ENCODE results near the gene TSC22D3.

TSC22D3 gene

GRCh38 chrX:107682256-107682655 lies 93.3 kb downstream of the TSC22D3 start:
- H3K4me3 ChIP-seq (ENCODE audit: low read depth, low read length) = no peak overlapping the region
- TF ChIP-seq, protein P1, sequence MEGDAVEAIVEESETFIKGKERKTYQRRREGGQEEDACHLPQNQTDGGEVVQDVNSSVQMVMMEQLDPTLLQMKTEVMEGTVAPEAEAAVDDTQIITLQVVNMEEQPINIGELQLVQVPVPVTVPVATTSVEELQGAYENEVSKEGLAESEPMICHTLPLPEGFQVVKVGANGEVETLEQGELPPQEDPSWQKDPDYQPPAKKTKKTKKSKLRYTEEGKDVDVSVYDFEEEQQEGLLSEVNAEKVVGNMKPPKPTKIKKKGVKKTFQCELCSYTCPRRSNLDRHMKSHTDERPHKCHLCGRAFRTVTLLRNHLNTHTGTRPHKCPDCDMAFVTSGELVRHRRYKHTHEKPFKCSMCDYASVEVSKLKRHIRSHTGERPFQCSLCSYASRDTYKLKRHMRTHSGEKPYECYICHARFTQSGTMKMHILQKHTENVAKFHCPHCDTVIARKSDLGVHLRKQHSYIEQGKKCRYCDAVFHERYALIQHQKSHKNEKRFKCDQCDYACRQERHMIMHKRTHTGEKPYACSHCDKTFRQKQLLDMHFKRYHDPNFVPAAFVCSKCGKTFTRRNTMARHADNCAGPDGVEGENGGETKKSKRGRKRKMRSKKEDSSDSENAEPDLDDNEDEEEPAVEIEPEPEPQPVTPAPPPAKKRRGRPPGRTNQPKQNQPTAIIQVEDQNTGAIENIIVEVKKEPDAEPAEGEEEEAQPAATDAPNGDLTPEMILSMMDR (IDR thresholded peaks at IDR 0.05; ENCODE audit: insufficient read depth, low read length, missing control alignments) = no peak
- no peak for DNase-seq (ENCODE audit: low read depth, low spot score)
- ChIA-PET POLR2A (no interaction called here), CTCF (interaction anchor here (1.4 kb wide), 1 partner anchor 9 kb away, joined by 4 read pairs; no protein-coding TSS in a partner anchor)

DNA sequence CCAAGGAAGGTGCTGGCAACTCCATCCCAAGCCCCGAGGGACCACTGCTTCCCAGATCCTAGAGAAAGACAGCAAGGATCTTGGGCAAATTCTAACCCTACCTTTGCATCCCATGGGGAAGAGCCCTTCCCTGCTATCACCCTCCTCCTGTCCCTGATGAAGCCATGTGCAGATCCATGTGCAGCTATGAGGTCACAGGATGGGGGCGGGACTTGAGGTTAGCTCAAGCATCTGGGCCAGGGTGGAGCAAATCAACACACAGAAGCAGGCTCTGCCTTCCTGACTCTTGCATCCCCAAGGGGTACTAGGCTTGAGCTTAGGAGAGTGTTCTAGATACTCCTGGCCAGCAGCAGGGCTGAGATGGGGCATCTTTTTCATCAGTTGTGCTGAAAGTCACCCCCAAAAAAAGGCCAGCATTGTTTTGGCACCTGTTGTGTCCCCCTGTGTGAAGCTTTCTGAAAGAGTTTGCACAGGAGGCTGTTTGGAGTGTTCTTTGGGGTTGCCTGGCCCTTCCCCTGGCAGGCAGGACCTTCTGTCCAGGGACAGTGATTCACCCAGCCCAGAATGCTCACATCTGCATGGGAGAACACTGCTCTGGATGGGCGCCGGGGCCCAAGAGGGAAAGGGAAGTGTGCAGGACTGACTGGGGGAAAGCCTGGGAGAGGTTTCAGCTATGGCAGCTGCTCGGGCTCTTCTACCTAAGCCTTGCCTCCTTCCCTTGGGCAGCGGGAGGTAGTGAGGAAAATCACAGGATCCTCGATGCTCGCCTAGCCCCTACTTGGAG lies 96.4 kb downstream of the TSC22D3 start:
- ChIA-PET CTCF (interaction anchor here (1.5 to 11.3 kb wide), 3 partner anchors 17 to 35 kb away, joined by 4 to 116 read pairs (median 6); no protein-coding TSS in a partner anchor), POLR2A (interaction anchor here (2.5 kb wide), 1 partner anchor 38 kb away, joined by 10 read pairs; no protein-coding TSS in a partner anchor)
- TF ChIP-seq, protein P1 (IDR thresholded peaks at IDR 0.05; ENCODE audit: insufficient read depth, low read length, missing control alignments) = no peak
- no peak overlapping the region for H3K4me3 ChIP-seq (ENCODE audit: low read depth, low read length)
- DNase-seq (ENCODE audit: low read depth, low spot score) = no peak

DNA sequence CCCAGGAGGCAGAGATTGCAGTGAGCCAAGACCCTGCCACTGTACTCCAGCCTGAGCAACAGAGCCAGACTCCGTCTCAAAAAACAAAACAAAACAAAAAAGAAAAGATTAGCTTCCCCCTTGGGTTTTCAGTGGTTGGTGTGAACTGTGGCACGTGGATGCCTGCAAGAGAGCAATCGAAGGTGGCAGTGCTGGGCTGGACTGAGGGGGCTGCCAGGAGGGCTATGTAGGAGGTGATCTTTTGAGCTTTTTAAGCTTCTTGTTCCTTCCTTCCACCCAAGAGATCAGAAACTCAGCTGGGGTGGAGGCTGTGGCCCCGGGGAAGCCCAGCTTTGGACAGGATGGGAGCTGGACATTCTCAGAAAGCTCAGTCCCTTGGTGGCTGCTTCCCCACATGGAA lies 97.7 kb downstream of the TSC22D3 start:
- no peak for DNase-seq (ENCODE audit: low read depth, low spot score)
- CTCF ChIA-PET = interaction anchor here (0.8 to 11.3 kb wide), 5 partner anchors 9 to 97 kb away, joined by 3 to 116 read pairs (median 4); partner anchors contain the start of gene TSC22D3
- no peak overlapping the region for H3K4me3 ChIP-seq (ENCODE audit: low read depth, low read length)
- POLR2A ChIA-PET = interaction anchor here (2.5 kb wide), 1 partner anchor 39 kb away, joined by 10 read pairs; no protein-coding TSS in a partner anchor
- TF ChIP-seq, protein P1 (IDR thresholded peaks at IDR 0.05; ENCODE audit: insufficient read depth, low read length, missing control alignments) = no peak

- no peak overlapping the region for H3K4me3 ChIP-seq (ENCODE audit: low read depth, low read length)
- TF ChIP-seq, protein P1 (IDR thresholded peaks at IDR 0.05; ENCODE audit: insufficient read depth, low read length, missing control alignments) = no peak
- ChIA-PET CTCF (interaction anchor here (0.8 to 11.3 kb wide), 5 partner anchors 16 to 98 kb away, joined by 3 to 116 read pairs (median 4); partner anchors contain the start of gene TSC22D3), POLR2A (interaction anchor here (2.0 to 2.5 kb wide), 2 partner anchors 35 to 39 kb away, joined by 5 to 10 read pairs; no protein-coding TSS in a partner anchor)
- DNase-seq (ENCODE audit: low read depth, low spot score) = no peak
Measured at GRCh38 chrX:107677501-107677901, 98.1 kb downstream of the TSC22D3 start.

DNA sequence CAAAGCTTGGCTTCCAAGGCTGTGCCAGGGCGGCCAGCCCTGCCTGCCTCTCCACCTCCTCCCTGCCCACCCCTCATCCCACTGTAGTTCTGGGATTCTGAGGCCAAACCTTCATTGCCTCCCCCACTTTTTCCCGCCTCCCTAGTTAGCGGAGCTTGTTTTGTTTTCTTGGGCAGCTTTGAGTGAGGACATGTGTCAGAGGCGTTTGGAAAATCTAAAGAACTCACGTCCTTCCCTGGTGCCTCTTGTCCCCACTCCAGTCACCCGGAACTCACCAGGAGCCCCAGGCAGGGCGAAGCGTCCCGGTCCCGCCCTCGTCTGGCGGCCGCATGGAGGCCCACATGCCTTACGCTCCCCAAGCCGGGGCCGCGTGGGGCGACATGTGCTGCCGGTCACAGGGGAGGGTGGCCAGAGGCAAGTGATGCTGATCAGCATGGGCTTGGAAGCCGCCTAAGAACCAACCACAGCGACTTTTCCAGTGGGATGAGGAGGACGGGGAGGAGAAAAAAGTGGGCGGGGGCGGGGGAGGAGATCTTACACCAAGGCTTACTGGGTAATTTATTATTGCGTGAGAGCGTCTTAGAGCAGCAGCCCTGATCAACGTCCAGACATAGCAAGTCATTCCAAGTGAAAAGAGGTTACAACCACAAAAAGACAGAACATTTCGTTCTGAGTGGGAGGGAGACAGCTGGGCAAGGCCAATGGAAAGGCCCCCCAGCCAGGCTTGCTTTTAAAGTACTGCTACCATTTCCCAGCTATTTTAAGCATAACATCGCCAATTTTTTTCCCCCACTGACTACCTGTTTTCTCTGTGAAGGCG lies 98.8 kb downstream of the TSC22D3 start:
- ChIA-PET CTCF (interaction anchor here (1.0 to 11.3 kb wide), 5 partner anchors 15 to 74 kb away, joined by 3 to 116 read pairs (median 4); no protein-coding TSS in a partner anchor), POLR2A (interaction anchor here (1.1 to 2.5 kb wide), 3 partner anchors 34 to 40 kb away, joined by 3 to 10 read pairs (median 5); no protein-coding TSS in a partner anchor)
- DNase-seq (ENCODE audit: low read depth, low spot score) = peak; percentile 47
- peak overlapping the region; percentile 60 for H3K4me3 ChIP-seq (ENCODE audit: low read depth, low read length)
- TF ChIP-seq, protein P1 (IDR thresholded peaks at IDR 0.05; ENCODE audit: insufficient read depth, low read length, missing control alignments) = no peak
